SK-N-SH (cell line): ENCODE data around the gene PTPN6.

ENCODE experiments used
- GABPA ChIP-seq: IDR thresholded peaks from 2 replicates; pipeline ENCODE4 v1.4.0; 2012; ENCODE audit warnings: low read depth, mild to moderate bottlenecking
- NRF1 ChIP-seq: IDR thresholded peaks from 2 replicates; pipeline ENCODE4 v1.6.1; 2012; ENCODE audit warnings: low read depth, mild to moderate bottlenecking, low read length
- POLR2AphosphoS5 ChIP-seq: IDR thresholded peaks from 2 replicates; pipeline ENCODE4 v1.6.1; 2012; ENCODE audit warnings: low read depth, low read length
- TAF1 ChIP-seq: IDR thresholded peaks from 2 replicates; pipeline ENCODE4 v1.6.1; 2012; ENCODE audit warnings: low read depth, mild to moderate bottlenecking, low read length, moderate library complexity, borderline replicate concordance
- TF ChIP-seq, protein P1 (sequence below): fragments of 200-600 bp; sonication (generic); IDR thresholded peaks from 2 replicates; pipeline ENCODE4 v1.6.1; 2017; ENCODE audit warnings: antibody characterized with exemption, mild to moderate bottlenecking, moderate library complexity
- TF ChIP-seq, protein P2 (sequence below): IDR thresholded peaks from 2 replicates; pipeline ENCODE4 v1.6.1; 2012; ENCODE audit warnings: mild to moderate bottlenecking, low read depth, low read length, moderate library complexity
- TF ChIP-seq, protein P3 (sequence below): IDR thresholded peaks from 2 replicates; pipeline ENCODE4; 2012

GRCh38 chr12:6946920-6947374 is 4.2 kb upstream of the PTPN6 start:
- TF ChIP-seq NRF1: no peak
- no peak for TF ChIP-seq GABPA
- no peak for TF ChIP-seq POLR2AphosphoS5
- TF ChIP-seq, protein P1, sequence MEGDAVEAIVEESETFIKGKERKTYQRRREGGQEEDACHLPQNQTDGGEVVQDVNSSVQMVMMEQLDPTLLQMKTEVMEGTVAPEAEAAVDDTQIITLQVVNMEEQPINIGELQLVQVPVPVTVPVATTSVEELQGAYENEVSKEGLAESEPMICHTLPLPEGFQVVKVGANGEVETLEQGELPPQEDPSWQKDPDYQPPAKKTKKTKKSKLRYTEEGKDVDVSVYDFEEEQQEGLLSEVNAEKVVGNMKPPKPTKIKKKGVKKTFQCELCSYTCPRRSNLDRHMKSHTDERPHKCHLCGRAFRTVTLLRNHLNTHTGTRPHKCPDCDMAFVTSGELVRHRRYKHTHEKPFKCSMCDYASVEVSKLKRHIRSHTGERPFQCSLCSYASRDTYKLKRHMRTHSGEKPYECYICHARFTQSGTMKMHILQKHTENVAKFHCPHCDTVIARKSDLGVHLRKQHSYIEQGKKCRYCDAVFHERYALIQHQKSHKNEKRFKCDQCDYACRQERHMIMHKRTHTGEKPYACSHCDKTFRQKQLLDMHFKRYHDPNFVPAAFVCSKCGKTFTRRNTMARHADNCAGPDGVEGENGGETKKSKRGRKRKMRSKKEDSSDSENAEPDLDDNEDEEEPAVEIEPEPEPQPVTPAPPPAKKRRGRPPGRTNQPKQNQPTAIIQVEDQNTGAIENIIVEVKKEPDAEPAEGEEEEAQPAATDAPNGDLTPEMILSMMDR: no peak
- TF ChIP-seq, protein P2, sequence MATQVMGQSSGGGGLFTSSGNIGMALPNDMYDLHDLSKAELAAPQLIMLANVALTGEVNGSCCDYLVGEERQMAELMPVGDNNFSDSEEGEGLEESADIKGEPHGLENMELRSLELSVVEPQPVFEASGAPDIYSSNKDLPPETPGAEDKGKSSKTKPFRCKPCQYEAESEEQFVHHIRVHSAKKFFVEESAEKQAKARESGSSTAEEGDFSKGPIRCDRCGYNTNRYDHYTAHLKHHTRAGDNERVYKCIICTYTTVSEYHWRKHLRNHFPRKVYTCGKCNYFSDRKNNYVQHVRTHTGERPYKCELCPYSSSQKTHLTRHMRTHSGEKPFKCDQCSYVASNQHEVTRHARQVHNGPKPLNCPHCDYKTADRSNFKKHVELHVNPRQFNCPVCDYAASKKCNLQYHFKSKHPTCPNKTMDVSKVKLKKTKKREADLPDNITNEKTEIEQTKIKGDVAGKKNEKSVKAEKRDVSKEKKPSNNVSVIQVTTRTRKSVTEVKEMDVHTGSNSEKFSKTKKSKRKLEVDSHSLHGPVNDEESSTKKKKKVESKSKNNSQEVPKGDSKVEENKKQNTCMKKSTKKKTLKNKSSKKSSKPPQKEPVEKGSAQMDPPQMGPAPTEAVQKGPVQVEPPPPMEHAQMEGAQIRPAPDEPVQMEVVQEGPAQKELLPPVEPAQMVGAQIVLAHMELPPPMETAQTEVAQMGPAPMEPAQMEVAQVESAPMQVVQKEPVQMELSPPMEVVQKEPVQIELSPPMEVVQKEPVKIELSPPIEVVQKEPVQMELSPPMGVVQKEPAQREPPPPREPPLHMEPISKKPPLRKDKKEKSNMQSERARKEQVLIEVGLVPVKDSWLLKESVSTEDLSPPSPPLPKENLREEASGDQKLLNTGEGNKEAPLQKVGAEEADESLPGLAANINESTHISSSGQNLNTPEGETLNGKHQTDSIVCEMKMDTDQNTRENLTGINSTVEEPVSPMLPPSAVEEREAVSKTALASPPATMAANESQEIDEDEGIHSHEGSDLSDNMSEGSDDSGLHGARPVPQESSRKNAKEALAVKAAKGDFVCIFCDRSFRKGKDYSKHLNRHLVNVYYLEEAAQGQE: no peak
- no peak for TF ChIP-seq TAF1
- TF ChIP-seq, protein P3, sequence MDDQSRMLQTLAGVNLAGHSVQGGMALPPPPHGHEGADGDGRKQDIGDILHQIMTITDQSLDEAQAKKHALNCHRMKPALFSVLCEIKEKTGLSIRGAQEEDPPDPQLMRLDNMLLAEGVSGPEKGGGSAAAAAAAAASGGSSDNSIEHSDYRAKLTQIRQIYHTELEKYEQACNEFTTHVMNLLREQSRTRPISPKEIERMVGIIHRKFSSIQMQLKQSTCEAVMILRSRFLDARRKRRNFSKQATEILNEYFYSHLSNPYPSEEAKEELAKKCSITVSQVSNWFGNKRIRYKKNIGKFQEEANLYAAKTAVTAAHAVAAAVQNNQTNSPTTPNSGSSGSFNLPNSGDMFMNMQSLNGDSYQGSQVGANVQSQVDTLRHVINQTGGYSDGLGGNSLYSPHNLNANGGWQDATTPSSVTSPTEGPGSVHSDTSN: no peak
